GM19463 (cell line): Measurements from ENCODE around the gene MAD1L1.
"Not testable (repeated sequence)": the region's sequence is repeated elsewhere in the genome, so short reads cannot be mapped to it uniquely, and the experiment has no call there.

Experiments used
- ATAC-seq: cut with Tn5 transposase; IDR thresholded peaks from one replicate; pipeline ENCODE4 v1.9.1; 2021; ENCODE audit warnings: mild to moderate bottlenecking, moderate library complexity; ENCODE audit not compliant: unreplicated experiment

Gene MAD1L1

DNA sequence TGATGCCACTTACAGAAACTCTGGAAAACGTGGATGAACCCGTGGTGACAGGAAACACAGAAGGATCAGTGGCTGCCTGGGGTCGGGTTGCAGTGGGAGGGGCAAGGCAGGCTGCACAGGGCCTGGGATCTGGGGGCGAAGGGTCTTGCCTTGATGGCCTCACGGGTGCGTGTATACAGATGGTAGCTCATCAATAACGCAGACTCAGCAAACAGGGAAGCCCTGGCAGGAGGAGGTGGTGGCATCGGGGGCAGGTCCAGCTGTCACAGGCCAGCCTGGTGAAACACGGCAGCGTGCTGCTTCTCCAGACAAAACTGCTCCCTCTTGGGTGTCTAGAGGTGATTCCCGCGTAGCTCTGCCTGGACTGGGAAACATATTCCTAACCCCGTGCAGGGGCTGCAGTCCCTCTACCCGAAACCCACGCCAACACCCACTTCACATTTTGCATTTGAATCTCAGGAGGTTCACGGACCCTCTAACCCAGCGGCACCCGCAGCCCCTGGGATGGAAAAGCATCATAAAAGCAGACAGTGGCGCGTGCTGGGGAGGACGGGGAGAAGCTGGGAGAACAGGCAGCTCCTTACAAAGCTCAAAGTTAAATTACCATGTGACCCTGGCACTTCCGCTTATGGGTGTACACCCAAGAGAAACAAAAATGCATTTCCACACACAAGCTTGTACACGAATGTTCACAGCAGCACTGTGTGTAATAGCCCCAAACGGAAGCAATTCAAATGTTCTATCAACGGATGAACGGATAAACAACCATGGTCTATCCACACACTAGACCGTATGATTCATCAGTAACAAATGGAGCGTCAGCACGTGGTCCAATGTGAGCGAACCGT lies 394.8 kb downstream of the MAD1L1 start:
- ATAC-seq, result not testable (repeated sequence)

DNA sequence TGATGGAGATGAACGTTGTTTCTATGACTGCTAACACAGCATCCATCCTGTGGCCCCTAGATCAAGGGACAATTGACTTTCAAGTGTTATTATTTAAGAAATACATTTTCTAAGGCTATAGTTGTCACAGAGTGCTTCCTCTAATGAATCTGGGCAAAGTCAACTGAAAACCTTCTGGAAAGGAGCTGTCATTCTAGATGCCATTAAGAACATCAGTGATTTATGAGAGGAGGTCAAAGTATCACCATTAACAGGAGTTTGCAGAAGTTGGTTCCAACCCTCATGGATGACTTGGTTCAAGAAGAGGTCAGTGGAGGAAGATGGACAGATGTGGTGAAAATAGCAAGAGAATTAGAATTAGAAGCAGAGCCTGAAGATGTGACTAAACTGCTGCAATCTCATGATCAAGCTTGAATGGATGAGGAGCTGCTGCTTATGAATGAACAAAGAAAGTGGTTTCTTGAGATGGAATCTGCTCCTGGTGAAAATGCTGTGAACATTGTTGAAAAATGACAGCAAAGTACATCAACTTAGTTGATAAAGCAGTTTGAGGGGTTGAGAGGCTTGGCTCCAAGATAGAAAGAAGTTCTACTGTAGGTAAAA lies 400.7 kb downstream of the MAD1L1 start:
- ATAC-seq, result not testable (repeated sequence)

DNA sequence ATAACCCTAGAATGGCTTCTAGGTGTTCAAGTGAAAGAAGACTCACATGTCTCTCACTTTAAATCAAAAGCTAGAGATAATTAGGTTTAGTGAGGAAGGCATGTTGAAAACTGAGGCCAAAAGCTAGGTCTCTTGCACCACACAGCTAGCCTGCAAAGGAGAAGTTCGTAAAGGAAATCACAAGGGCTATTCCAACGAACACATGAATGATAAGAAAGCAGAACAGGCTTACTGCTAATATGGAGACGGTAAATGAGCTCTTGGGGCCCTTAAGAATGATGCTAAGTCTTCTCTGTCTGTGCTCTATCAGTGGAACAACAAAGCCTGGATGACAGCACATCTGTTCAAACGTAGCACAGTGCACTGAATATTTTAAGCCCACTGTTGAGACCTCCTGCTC lies 401.3 kb downstream of the MAD1L1 start:
- ATAC-seq, result not testable (repeated sequence)

DNA sequence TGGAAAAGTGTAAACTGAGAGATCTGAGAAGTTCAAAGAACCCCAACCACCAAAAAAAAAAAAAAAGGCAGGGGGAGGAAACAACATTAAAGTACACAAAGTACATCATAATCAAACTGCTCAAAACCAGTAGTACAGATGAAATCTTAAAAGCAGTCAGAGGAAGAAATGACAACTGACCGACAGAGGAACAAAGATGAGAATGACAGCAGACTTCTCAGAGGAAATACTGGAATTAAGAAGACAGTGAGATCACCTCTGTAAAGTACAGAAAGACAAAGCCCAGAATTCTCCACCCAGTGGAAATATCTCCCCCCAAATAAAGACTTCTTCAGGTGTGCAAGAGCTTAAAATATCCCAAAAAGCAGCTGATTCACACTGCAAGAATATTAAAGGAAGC lies 403.1 kb downstream of the MAD1L1 start:
- ATAC-seq, result not testable (repeated sequence)

DNA sequence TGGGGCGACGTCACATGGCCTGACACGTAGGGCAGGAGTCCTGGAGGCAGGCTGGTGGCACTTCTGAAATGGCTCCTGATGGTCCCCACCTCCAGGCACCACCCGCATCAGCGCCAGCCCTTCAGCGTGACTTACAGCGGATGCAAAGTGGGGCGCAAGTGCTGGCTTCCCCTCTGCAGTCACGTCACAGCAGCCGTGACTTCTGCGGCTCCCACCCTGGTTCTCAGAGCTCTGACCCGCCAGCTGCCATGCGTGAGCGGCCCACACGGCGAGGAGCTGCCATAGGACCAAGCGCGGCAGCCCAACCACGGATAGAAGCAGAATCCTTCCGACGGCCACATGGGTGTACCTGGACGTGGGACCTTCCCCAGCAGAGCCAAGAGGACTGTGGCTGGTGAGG lies 403.6 kb downstream of the MAD1L1 start:
- ATAC-seq, result no peak

DNA sequence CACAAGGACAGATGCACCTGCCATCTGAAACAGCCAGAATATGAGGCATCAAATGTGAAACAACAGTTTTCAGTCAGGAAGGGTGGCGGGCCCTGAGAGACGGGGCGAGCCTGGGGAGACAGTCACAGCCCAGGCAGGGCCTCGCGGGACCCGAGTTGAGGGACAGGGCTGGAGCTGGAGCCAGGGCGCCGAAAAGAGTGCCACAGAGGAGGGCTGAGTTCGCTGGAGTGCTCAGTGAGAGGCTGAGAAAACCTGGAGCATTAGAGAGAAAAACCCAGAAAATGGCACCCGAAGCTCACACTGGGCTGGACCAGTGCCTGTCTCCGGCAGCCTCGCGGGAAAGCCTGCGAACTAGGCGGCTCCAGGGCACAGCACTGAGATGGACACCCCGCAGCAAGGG lies 404.6 kb downstream of the MAD1L1 start:
- not testable (repeated sequence) for ATAC-seq

DNA sequence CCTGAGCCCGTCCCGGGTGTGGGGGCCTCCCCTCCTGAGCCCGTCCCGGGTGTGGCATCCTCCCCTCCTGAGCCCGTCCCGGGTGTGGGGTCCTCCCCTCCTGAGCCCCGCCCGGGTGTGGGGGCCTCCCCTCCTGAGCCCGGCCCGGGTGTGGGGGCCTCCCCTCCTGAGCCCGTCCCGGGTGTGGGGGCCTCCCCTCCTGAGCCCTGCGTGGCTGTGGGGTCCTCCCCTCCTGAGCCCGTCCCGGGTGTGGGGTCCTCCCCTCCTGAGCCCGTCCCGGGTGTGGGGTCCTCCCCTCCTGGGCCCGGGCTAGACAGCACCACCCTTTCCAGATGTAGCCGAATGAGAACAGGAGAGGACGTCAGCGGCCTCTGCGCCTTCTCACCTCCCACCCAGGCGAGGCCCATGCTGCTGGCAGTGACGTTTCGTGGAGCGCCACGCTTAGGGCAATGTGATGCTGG lies 405.2 kb downstream of the MAD1L1 start:
- not testable (repeated sequence) for ATAC-seq

DNA sequence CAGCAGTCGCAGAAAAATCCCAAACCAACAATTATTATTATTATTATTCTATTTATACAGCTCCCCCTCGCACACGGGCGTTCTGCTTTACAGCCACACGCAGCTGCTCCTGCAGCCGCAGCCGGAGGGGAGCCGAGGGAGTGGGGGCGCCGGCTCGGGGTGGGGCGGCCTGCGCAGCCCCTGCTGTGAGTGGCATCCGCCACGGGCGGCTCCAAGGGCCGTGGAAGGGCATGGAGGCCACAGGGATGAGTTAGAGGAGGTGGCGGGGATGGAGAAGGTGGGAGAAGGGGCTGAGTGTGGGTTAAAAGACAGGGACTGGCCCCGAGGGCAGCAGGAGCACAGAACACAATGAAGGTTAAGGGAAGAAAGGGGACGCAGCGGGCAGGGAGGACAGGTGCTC lies 405.8 kb downstream of the MAD1L1 start:
- ATAC-seq, result not testable (repeated sequence)

DNA sequence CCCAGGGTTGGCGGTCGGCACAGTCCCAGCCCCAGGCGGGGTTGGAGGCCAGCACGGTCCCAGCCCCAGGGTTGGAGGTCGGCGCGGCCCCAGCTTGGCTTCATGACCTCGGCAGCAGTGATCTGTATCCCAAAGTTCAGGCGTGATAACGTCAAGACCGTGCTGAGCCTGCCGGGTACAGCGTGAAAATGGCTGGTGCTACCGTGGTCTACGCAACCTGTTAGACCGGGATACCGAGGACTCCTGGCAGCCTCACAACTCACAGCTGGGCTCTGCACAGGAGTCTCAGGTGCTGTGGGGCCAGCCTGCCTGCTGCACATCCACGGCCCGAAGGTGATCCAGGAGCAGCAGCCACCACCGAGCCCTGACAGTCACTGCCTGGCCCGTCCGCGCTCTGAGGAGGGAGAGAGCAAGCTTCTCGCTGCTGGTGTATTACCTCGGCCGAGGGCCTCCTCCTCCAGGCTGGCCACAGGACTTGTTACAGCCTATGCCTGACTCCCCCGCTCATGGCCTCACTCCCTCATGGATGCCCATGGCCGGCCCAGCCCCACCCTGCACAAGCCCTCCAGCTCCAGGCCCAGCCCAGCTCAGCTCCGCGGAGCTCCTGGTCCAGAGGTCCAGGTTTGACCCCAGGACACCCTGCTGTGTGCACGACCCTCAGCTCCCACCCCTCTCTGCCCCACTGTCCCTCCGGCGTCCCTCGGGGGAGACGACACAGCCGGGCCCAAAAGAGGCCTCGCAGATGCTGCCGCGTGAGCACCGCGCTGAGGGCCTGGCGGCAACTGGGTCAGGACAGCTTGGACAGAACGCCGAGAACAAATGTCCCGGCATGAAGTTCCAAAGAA lies 406.6 kb downstream of the MAD1L1 start:
- no peak for ATAC-seq

DNA sequence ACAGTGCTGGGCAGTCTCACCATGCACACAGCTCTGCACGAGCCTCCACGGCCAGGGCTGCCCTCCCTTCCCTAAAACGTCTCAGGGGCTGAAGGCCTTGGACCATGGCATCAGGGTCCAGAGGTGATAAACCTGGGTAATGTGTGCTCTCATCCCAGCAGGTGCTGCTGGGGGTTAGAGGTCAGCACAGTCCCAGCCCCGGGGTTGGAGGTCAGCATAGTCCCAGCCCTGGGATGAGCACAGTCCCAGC lies 407.2 kb downstream of the MAD1L1 start:
- not testable (repeated sequence) for ATAC-seq

DNA sequence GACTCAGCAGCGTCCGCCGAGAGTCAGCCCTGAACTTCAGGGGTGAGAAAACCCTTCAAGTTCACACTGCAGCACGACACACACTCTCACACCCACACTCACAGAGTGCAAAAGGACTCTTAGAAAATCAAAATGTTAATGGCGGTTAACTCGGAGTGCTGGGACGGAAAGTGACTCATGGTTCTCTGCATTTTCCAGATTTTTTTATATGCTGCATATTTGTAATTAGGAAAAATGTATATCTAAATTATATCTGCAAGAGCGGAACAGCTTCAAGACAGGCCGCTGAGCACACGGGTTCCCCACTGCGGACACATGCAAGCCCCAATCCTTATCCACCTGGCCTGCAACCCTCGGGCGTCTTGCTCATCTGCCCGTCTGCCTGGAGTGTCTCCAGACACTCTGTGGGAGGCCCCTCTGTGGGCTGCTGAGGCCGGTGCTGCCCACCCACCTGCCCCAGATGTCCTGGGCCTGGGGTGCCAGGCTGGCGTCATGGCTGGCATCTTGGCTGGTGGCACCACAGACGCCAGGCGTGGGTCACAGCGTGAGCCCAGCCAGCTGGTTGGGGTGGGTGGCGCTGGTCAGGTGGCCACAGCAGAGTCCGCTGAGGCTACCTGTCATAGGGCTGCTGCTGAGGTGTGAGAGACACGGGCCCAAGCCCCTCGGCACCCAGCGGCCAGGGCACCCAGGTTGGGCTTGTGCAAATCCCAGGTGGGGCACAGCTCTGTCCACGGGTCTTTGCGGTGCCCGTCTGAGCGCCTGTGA lies 407.7 kb downstream of the MAD1L1 start:
- ATAC-seq, result not testable (repeated sequence)

DNA sequence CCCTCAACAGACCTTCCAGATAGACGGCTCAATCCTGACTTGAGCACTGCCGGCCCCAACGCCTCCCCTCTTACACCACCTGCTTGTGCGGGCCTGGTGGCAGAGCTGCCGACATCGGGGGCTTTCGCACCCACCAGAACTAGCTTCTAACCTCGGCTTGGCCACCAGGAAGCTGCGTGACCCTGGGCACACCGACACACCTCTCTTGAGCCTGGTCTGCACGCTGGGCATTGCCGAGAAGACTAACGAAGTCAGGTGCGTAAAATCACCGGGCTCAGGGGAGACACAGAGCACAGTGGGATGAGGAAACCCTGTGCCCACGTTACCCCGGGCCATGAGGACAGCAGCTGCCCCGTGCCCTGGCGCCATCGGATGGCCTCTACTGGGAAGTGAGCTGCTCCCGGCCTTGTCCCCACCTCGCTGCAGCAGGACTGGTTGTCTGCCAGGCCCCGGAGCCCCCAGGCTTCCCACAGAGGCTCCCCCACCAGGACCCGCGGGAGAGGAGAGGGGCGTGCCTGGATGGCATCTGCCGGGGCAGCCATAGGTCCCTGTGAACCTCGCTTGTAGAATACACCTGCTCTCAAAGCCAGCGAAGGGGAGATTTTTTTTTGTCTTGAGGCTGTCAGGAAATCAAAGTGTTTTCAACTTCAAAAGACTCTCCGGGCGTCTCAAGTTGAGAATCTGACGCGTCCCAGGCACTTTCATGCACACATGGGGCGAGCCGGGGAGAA lies 408.4 kb downstream of the MAD1L1 start:
- not testable (repeated sequence) for ATAC-seq

DNA sequence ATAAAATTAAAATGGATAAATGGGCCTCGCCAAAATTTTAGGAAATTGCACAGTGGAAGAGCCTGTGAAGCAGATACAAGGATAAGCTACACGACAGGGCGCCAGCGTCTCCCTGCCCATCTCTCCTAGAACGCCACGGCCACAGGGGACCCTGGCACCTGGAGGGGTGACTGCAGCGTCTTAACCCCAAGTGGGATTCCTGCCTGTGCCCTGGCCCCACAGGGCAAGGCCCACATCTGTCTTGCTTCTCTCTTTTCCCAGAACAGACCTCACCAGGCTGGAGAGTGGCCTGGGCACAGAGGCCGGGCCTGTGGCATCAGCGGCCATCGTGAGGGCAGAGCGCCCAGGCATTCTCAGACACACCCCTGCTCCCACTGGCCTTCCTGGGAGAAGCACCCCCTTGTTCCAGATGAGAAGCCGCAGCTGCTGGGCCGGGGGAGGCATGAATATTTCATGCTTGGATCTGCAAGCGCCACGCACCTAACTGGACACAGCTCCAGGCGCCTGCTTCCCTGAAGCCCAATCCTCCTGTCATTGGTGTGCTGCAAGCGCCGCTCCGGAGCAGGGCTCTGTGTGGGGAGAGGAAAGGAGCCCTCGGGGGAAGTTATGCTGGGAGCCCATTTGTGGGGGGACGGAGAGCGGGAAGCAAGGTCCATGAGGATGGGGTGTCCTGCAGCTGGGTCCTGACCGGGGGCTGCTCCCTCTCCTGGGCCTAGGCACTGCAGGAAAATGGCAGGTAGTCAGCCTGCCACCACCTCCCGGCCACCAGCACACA lies 409.2 kb downstream of the MAD1L1 start:
- no peak for ATAC-seq

DNA sequence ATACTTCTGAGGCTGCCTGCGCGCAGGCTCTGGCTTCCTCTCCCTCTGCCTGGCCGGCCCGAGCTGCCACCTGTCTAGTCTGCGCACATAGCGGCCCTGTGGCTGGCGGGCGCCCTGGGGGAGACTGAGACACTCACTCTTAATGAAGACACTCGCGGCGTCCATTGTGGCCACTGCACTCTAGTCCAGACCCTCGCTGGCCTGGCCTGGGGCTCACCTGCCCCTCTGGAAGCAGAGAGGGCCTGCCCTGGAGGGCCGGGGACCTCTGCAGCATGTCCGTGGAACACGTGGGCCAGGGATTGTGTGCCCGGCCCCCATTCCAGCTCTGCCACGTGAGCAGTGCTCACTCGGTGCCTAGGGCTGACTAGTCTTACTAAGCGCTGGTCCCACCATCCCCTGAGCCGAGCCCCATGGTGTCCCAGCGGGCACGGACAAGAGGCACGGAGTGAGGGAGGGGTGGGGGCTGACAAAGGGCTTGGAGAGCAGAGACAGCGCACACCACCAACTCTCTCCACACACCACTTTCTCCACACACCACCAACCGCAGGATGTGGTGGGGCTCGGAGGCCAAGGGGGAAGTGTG lies 413.4 kb downstream of the MAD1L1 start:
- ATAC-seq, result no peak

DNA sequence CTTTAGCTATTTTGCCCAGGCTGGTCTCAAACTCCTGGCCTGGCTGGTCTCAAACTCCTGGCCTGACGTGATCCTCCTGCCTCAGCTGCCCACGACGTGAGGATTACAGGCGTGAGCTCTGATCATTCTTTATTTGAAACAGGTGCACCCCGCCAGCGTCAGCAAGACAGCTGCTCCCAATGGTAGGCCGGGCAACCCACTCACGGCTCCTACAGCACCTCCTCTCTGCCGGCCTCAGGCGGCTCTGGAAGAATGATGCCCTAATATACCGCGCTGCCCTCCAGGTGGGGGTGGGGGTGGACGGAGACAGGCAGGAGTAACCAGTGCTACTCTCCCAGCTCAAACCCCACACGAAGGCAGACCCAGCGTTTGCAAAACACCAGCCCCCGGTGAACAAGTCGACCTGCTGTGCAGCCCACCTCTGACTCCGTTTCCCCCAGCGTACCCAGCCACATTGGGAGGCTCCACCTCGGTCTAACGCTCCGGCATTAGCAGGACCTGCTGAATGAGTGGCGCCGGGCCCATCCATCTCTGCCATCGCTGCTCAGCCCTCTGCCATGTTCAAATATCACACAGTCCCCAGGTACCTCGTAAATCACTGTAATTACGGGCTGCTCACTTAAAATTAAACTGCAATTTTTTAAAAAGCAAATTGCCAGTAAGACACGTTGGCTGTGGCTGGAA lies 414.0 kb downstream of the MAD1L1 start:
- no peak for ATAC-seq

DNA sequence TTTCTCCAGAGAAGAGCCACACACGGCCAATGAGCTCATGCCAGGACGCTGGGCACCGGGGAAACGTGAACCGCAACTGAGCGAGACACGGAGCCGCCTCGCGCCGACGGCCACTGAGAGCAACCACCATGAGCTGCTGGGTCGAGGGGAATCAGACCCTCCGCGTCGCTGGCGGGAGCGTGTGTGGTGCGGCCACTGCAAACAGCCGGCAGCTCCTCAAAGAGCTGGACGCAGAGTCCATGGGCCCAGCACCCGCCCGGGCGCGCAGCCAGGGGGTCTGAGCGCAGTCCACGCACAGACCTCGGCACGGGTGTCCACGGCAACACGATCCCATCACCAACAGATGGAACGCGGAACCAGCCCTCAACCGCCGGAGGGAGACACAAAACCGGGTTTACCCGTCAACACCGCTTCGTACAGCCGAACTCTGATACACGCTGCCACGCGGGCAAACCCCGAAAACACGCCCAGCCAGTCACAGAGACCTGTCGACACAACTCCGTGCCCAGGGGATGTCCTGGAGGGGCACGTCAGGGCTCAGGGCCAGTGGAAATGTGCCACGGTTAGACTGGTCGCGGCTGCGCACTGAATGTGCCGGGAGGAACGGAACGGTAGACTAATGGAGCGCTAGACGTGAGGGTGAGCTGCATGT lies 415.6 kb downstream of the MAD1L1 start:
- no peak for ATAC-seq

DNA sequence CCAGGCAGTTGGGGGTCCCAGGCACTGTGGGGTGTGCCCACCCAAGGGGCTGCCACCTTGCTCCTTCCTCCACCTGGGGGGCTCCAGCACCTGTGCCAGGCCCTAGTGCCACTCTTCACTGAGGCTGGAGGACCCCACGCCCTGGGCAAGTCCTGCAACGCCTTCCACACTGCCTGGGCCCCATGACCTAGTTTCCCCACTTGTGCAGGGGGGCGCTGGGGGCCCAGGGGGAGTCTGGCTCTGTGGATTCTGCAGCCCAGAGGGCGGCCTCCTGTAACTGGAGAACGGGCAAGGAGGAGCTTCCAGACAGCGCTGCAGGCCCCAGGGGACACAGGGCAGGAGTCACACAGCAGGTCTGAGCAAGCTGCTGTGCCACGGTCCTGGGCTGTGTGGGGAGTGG lies 416.3 kb downstream of the MAD1L1 start:
- ATAC-seq, result not testable (repeated sequence)
